HG02759 (cell line): ENCODE data around the gene GTF3C1.

ENCODE experiments used
- ATAC-seq: cut with Tn5 transposase; IDR thresholded peaks from one replicate; pipeline ENCODE4 v1.9.1; 2021; ENCODE audit warnings: mild to moderate bottlenecking, moderate library complexity; ENCODE audit not compliant: unreplicated experiment

The GTF3C1 gene

DNA sequence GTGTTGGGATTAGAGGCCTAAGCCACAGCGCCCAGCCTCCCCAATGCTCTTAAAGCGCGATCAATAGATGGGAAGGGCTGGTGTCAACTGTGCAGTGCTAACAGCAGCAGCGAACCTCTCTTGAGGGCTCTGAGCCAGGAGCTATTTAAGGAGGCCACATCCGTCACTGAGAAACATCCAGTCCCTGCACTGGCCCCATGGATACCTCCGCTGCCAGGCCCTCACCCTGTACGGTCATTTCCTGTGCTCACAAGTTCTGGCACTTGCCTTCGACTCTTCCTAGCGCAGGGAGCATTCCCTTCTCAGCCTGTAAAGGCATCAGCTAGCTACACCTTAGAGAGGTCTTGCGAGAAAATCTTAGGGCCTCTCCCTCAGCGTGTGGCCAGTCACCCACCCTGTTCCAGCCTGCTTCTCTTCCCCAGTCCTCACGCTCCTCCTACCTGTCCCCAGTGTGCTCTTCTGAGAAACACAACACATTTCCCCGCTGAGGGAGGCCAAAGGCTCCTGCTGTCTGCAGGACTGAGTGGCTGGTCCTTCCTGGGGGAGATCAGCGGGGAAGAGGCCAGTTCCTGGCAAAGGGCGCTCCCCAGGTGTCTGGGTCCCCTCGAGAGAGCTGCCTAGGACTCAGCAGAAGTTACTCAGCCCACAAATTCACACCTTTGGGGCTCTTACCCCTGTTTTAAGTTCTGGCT, 28.6 kb downstream of the GTF3C1 start:
- ATAC-seq, result no peak

DNA sequence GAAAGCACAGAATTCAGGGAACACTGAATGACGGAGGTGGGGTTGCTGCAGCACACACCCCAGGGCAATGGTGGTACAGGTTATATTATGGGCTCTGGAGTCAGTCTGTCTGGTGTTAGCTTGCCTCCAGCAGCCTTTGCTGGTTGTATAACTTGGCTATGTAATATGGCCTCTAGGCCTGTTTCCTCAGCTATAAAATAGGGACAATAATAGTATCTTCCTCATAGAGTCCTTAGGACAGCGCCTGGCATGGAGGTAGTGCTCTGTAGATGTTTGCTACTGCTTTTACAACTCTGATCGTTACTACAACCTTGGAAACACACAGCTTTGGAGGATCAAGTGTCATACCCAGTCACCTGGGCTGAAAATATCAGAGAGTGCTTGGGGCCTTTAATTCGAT, 31.5 kb downstream of the GTF3C1 start:
- ATAC-seq, result no peak

DNA sequence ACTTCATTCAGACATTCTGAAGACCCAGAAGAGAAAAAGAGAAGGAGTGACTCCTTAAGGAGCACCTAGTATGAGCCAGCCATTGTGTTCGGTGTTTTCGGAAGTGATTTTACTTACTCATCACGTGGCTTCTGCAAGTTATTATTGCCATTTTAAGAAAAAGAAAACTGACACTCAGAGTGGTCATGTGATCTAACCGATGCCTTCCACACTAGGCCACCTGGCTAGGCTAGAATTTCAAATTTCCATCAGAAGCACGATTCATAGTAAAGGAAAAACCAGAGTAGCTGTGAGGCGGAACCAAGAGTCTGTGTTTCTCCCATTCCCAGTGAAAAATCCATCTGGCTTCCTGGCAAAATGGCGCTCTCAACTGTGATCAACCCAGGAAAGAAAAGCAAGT, 32.0 kb downstream of the GTF3C1 start:
- no peak for ATAC-seq

DNA sequence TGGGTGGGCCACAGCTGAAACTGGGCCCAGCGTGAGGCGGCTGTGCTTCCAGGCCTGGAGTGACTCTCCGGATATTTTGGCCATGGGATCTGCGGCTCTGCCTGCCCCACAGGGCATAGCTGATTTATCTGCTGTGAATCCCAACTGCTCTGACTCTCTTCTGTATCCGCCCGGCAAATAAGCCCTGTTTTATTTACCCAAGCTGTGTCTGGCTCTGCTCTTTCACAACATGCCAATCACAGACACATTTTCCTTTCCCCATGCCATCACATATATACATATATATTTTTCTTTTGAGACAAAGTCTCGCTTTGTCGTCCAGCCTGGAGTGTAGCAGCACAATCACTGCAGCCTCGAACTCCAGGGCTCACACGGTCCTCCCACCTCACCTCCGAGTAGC, 33.3 kb downstream of the GTF3C1 start:
- ATAC-seq, result no peak

DNA sequence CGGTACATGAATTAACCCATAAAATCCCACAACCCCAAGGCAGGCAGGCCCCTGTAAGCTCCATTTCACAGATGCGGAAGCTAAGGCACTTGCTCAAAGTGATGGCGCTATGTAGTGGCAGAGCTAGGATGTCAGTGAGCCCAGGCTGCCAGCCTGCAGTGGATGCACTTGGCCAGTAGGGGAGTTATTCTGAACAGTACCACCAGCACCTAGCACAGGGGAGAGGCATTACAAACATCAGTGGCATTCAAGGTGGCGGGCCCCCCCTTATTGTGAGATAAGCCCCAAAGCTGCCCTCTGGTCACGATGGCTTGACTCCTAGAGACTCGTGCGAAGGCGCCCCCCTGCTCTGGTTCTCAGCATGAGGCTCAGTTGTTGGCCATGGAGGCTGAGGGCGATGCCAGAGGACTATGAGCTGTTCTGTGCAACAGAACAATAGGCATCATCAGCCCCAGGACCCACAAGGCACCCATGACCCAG, 33.8 kb downstream of the GTF3C1 start:
- peak; percentile 53 for ATAC-seq

- ATAC-seq, result no peak
Observed at GRCh38 chr16:27514806-27515205, 34.9 kb downstream of the GTF3C1 start.

- no peak for ATAC-seq
Observed at GRCh38 chr16:27511657-27512448, 37.9 kb downstream of the GTF3C1 start.

DNA sequence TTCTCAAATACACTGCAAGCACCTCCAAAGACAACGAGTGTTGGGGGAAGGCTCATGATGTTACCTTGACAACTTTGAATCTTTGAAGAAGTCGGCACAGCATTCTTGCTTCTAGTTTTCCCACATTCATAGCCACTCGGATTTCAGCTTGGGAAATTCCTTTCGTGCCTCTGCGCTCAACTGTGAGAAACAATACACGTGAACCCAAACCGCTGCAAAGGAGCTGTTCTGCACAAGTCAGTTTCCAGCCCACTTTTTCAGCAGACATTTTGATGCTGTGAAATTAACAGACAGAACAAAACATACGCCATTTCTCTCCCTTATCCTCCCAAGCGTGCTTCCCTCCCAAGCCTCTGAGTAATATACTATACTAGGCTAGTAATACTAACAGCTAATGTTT, 41.2 kb downstream of the GTF3C1 start:
- no peak for ATAC-seq

DNA sequence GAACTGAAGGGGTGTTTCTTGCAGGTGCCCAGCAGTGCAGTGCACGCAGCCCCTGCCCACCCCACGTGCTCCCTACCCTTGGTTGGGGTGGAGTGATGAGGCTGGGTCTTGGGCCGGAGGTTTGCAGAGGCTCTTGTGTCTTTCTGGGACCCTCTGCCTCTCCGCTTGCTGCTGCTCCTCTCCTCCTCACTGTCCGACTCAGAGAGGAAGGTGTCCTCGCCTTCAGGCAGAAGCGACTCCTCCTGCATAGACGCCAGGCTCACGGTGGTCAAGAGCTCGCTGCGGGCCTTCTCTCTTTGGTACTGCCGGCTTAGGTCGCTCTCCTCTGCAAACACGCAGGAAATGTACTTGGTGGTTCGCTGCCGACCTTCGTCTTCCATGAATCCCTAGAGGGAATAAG, 42.9 kb downstream of the GTF3C1 start:
- no peak for ATAC-seq

GRCh38 chr16:27505297-27506236, 44.1 kb downstream of the GTF3C1 start:
- ATAC-seq, result no peak

GRCh38 chr16:27503662-27504061, 46.1 kb downstream of the GTF3C1 start:
- no peak for ATAC-seq

DNA sequence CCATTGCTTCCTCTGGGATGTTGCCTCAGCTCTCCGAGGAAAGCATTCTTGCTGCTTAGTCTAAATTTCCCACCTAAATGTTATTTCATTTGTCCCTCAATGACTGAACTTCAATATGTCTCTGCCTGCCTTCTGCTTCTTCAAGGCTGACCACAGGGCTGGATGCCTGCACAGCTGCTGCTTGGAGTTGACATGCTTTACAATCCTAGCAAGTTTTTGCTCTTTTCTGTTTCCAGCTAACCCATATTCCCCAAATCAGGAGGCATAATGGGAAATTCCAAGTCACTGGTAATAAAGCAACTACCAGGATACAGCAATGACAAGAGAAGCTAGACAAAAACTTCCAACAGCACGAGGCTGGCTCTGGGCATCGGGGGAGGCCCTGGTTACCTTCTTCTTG, 48.9 kb downstream of the GTF3C1 start:
- ATAC-seq, result no peak

DNA sequence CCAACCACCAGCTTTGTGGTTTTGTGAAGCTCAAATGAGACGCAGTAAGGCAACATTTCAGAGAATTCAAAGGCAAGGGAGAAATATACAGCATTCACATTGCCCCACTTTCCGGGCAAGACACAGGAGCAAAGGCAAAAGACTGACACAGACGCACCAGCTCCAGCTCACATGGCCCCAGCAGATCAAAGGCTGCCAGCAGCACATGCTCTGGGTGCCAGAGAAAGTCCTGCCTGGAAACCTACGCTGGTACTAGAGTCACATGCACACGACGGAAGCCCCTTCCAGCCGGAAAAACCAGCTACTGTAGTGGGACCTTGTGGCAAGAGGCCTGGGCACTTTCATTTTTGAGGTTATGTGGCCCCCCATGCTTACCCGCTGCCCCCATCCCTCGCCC, 50.1 kb downstream of the GTF3C1 start:
- no peak for ATAC-seq

- ATAC-seq, result no peak
Observed at GRCh38 chr16:27498916-27499658, 50.6 kb downstream of the GTF3C1 start.

DNA sequence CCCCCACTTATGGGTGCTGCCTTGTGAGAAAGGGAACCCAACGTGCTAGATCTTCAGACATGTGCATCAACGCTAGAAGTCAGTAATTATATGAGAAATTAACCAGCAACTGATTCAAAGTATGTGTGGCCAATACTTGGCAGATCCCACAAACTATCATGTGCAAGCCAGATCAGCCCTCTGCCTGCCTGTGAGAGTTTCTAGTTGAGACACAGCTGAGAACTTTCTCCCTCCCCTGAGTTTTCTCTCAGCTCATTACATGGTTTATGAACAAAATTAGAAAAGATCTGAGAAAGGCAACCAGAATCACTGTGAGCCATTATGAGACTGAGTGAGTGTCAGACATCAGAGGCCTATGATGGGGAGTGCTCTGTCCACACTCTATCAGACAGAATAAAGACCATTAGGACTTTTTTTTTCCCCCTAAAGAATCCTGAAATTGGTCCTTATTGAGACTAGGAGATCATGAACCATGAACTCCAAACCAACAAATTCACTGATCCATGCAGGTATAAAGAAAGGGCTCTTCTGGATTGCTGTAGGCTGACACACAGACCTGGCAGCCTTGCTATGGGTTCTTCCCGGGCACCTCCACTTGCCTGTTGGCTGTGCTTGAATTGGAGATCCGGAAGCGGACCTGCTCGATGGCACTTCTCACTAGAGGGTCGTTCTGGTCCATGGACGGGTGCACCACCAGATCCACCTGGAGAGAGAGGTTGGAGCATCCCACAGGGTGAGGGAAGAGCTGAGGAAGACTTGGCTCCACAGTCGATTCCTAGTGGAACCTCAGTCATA, 51.5 kb downstream of the GTF3C1 start:
- no peak for ATAC-seq

DNA sequence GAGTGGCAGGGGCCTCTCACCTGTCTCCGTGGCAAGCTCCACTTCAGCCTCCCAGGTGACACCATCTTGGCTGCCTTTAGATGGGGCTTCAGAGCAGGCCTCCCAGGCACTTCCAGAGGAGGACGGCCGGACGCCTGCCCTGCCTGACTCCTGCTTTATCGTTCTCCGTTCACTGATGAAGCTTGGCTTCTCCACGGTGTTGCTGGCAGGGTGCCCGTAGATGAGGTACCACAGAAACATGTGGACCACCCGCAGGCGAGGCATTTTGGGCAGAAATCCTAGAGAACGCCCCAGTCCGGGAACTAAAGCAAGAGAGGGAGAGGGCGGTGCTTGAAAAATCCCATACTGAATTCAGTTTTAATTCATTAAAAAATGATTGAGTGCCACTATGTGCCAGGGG, 54.5 kb downstream of the GTF3C1 start:
- no peak for ATAC-seq

- no peak for ATAC-seq
Observed at GRCh38 chr16:27492588-27492979, 57.1 kb downstream of the GTF3C1 start.

DNA sequence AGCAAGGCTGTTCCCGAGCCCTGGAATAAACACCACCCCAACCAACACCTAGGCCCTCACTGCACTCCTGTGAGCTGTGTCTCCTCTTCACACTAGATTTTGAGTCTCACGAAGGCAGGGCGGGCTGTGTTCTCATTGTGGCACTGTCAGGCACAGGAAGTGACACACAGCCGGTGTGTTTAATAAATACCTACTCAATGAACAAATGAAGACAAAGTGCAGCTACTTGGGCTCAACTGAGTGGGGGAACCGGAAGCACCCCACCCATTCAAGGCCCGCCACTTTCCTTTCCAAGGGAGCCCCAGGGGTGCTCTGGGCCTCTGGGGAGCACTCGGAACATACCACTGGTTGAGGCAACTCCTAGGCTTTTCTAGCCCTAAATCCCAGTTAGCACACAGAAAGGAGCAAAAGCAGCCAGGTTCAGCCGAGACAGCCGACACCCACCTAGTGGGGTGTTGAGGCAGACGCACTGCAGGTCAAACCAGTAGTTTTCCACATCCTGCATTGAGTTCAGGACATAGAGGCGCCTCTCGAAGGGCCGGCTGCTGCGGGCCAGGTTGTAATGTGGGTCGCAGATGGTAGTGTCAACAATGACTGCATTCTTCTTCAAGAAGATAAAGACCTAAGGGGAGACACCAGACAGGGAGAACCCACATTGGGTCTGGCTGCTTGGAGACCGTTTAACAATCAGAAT, 57.7 kb downstream of the GTF3C1 start:
- no peak for ATAC-seq

GRCh38 chr16:27489906-27490305, 59.8 kb downstream of the GTF3C1 start:
- ATAC-seq, result no peak
